HG03442 (cell line): ENCODE measurements around the gene FXYD1.

ENCODE experiments used
- ATAC-seq: cut with Tn5 transposase; IDR thresholded peaks from one replicate; pipeline ENCODE4 v1.9.1; 2021; ENCODE audit warnings: mild to moderate bottlenecking, moderate library complexity; ENCODE audit not compliant: unreplicated experiment

Gene FXYD1

DNA sequence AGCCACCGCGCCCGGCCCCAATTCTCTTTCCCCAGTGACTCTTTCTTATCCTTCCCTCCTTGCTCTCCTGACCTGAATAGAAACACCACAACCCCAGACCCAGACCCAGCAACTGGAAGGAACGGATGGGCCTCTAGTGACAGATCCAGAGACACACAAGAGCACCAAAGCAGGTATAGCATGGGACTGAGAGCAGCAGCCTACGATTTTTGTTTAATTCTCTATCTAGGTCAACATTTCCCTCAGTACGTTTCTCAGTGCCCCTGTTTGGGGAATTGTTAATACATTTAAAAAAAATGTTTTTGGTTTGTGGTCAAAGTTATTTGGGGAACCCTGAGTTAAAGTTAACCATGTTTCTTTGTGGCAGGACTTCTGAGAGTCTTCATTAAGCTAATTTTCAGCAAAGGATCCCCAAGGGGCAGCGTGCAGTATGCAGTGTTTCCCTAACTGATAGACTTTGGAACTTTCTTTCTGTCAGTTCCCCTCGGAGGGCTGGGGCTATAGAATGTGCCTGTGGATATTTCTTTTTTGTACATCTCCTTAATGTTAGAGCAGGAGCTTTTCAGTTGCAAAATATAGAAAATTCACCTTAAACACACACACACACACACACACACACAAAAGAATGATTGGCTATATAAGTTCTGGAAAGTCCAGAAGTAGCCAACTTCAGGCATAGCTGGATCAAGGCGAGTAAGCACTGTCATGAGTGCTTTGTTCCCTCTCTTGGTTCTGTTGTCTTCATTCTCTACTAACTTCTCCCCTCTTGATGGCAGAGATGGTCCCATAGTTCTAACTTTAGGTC, 22.2 kb downstream of the FXYD1 start:
- ATAC-seq = no peak

DNA sequence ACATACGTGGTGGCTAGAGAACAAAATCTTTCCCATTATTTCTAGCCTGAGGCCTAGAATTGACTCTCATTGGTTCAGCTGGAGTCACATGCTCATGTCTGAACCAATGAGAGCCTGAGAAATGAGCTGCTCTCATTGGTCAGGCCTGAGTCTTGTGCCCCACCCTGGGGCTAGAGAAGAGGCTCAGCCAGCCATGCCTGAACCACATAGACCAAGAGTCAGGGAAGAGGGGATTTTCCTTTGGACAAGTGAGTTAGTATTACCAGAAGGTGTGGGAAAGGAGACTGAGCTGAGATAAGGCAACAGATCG, 22.8 kb downstream of the FXYD1 start:
- ATAC-seq = no peak

DNA sequence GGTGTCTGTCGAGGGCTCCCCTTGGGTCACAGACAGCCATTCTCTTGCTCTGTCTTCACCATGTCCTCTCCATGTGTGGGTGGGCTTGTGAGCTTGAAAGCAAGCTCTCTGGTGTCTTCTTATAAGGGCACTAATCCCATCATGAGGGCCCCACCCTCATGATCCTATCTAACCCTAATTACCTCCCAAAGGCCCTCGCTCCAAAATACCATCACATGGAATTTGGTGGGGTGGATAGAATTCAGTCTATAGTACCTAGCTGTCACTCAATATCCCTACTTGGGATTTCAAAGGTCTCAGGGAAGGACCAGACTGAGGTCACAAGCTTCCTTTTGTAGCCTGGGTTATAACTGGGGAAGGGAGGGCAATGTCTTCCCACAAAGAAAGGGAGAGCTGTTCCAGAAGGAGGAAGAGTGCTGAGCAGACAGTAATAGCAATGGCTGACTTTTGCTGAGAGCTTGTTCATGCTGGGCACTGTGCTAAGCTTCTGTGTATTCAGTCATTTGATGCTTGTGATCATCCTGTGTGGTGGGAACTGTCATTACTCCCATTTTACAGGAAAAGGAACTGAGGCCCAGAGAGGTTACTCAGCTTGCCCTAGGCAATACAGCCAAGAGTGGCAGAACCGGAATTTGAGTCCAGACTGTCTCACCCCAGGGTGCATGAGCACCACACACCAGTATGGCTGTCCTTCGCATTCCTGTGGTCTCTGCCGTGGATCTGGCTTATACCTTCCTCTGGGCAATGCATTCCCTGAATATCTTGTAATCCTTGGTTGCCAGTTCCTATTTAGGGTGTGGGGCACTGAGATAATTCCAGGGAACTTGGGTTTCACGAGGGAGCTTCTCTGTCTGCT, 24.1 kb downstream of the FXYD1 start:
- no peak for ATAC-seq

DNA sequence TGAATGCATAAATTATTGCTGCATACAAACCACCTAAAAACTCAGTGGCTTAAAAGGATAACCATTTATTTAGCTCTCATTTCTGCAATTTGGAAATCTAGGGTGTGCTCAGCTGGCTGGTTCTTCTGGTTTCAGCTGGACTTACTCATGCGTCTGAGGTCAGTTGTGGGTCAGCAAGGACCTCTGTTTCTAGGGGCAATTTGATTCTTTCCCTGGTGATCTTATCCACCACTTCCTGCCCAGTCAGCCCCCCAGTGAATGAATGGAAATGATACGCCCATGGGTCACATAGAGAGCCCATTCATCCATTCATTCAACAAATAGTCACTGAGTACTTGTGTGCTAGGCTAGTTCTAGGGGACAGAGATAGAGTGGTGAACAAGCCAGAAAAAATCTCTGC, 25.8 kb downstream of the FXYD1 start:
- ATAC-seq = no peak

DNA sequence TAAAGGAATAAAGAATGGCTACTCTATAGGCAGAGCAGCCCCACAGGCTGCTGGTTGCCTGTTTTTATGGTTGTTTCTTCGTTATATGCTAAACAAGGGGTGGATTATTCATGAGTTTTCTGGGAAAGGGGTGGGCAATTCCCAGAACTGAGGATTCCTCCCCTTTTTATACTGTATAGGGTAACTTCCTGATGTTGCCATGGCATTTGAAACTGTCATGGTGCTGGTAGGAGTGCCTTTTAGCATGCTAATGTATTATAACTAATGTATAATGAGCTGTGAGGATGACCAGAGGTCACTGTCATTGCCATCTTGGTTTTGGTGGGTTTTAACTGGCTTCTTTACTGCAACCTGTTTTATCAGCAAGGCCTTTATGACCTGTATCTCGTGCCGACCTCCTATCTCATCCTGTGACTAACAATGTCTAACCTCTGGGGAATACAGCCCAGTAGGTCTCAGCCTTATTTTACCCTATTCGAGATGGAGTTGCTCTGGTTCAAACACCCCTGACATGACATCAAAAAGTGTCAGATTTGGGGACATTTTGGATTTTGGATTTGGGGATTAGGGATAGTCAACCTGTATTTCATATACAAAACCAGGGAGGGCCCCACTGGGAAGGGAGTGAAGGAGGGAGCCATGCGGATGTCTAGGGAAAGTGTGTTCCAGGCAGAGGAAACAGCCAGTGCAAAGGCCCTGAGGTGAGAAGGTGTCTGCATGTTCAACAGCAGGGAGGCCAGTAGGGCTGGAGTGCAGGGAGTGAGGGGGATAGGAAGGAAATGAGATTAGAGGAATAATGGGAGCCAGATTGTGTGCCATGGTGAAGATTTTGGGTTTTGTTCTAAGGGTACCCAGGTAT, 26.8 kb downstream of the FXYD1 start:
- no peak for ATAC-seq

DNA sequence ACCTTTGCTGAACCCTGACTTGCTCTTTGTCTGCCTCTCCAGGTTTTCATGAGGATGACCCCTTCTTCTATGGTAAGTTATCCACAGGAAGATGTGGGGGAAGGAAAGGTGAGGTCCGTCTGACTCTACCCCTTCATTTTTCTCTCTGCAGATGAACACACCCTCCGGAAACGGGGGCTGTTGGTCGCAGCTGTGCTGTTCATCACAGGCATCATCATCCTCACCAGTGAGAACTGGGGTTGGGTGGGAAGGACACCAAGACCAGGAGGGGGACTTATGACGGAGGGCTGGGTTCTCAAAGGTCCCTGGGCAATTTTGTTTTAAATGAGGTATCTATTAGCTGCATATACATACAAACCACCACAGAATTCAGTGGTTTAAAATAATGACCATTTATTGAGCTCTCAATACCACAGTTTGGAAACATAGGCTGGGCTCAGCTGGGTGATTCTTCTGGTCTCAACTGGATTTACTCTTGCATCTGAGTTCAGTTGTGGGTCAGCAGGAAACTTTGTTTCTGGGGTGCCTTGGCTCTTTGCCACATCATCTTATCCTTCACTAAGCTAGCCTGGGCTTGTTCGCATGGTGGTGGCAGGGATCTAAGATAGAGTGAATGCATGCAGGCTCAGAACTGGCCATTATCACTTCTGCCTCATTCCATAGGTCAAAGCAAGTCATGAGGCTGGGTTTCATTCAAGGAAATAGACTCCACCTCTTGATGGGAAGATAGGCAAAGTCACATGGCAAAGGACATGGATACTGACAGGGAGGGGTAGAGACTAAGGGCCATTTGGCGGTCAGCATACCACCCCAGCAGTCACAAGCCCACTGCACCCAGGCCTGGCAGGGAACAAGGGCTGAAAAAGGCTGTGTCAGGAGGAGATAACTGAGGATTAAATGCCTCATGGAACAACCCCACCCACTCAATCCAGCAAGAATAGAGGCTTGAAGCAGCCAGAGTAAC, 27.8 kb downstream of the FXYD1 start:
- no peak for ATAC-seq

DNA sequence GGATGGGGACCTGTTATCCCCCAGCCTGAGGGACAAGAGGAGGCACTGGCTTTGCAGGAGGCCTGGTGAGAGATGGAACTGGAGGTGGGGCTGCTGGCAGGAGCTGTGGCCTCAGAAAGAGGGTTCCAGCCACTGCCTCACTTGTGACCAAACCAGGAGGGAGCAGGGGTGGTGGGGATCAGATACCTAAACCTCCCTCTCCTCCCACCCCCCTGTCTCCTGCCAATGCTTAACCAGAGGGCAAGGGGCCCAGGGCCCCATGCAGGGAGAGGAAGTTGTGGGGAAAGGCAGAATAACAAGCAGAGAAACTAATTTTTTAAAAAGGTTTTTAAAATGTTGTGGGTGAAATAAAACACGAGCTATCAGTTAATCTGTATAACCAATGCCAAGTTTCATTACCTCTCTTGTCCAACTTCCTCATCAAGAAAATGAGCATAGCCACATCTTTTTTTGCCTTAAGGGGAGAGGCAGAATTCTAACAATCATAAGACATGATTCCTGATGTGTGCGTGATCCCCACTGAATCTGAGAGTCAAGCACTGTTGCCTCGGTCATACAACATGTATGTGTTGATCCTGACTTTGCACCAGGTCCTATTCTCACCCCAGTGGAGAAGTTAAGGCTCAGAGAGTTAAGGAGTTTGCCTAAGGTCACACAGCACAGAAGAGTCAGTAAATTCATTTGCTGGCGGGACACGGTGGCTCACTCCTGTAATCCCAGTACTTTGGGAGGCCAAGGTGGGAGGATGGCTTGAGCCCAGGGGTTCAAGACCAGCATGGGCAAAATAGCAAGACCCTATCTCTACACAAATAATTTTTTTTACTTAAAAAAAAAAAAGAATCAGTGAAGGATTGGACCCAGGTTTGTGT, 28.9 kb downstream of the FXYD1 start:
- ATAC-seq = no peak

DNA sequence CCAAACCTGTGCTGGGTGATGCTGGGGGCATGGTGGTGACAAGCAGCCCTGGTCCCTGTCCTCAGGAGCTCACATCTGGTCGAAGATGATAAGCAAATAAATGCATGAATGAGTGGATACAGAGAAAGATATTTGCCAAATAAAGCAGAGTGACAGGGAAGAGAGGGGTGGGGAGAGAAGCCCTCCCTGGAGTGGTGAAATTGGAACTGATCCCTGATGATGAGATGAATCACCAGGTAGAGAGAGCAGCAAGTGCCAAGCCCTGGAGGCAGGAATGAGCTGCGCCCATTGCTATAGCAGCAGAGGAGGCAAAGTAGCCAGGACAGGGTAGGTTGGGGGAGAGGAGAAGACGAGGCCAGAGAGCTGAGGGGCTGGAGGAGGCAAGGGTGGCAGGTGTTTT, 29.6 kb downstream of the FXYD1 start:
- no peak for ATAC-seq

DNA sequence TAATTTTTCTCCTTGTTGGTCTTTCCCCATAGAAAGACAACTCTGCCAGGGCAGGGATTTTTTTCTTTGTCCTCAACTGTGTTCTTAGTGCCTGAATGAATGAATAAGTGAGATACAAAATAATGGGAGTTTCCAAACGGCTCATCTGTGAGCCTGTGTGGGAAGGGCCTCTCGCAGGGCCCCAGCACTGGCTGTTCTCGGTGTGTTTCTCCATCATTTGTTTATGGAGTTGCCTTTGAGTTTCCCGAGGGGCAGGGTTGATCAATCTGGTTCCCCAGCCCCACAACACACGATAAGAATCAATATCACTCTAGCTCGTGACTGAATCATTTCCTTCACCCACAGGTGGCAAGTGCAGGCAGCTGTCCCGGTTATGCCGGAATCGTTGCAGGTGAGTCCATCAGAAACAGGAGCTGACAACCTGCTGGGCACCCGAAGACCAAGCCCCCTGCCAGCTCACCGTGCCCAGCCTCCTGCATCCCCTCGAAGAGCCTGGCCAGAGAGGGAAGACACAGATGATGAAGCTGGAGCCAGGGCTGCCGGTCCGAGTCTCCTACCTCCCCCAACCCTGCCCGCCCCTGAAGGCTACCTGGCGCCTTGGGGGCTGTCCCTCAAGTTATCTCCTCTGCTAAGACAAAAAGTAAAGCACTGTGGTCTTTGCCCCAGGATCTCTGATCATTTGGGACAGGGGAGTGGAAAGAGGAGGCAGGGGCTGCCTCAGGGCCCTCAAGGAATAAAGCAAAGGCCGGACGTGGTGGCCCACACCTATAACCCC, 30.8 kb downstream of the FXYD1 start:
- ATAC-seq = no peak

DNA sequence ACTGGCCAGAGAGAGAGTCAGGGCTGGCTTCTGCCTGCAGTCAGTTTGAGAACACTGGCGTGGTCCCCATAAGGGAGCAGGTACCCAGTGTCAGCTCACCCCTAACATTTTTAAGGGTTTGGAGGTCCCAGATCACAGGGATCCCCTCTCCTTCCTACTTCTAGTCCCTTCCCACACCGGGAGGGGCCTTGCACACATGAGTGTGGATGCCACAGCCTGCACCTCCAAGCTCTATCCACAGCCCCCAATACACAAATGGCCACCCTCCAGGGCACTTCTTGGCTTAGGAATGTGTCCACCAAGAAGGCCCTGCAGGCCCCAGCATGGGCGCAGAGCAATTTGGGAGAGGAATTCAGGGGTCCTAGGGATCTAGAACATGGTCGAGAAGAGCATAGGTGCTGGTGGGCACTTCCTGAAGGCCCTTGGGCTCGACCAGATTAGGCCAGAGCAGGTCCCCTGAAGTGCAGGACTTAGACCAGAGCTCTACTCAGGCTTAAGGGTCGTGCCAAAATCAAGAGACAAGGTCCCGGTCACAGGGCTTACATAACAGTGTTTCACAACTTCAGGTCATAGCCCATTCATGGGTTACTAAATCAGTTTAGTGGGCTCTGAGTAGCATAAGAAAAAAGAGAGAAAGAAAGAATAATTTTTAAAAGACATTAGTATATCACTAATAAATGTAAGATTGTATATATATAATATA, 31.9 kb downstream of the FXYD1 start:
- ATAC-seq = no peak

DNA sequence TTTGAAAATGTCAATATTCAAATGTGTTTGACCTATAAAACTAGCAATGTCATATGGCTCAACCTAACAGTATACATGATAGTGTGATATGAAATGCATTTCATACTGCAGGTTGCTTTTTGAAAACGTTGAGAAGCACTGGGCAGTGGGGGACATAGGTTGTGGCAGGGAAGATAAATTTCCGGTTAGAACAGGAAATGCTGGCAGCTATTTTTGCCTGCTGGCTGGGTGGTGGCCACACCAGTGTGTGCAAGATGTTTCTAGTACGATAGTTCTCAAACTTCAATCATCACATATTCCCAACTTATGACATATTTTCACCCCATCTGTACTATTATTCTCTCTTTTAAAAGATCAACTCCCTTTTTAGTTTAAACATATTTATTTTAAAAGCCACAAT, 33.1 kb downstream of the FXYD1 start:
- ATAC-seq = no peak

DNA sequence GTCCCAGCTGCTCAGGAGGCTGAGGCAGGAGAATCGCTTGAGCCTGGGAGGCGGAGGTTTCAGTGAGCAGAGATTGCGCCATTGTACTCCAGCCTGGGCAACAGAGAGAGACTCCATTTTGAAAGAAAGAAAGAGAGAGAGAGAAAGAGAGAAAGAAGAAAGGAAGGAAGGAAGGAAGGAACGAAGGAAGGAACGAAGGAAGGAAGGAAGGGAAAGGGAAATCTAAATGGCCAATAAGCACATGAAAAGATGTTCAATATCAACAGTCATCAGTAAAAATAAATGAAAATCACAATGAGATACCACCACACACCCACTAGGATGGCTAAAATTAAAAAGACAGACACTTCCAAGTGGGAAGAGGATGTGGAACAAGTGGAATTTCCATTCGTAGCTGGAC, 35.6 kb downstream of the FXYD1 start:
- no peak for ATAC-seq

DNA sequence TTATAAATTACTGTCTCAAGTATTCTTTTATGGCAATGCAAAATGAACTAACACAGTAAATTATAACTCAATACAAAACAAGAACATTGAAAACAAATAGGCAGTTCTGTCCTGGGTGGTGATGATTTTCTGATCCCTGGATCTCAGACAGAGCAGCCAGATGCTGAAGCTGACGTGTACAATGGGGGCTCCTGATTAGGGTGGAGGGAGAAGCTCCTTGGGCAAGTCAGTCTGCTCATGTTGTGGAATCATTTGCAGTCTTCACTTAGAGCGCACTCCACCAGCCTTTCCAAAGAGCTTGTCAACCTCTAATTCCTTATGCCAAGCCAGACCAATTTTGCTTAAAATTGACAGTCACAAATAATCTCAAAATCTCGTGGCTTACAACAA, 37.6 kb downstream of the FXYD1 start:
- no peak for ATAC-seq

DNA sequence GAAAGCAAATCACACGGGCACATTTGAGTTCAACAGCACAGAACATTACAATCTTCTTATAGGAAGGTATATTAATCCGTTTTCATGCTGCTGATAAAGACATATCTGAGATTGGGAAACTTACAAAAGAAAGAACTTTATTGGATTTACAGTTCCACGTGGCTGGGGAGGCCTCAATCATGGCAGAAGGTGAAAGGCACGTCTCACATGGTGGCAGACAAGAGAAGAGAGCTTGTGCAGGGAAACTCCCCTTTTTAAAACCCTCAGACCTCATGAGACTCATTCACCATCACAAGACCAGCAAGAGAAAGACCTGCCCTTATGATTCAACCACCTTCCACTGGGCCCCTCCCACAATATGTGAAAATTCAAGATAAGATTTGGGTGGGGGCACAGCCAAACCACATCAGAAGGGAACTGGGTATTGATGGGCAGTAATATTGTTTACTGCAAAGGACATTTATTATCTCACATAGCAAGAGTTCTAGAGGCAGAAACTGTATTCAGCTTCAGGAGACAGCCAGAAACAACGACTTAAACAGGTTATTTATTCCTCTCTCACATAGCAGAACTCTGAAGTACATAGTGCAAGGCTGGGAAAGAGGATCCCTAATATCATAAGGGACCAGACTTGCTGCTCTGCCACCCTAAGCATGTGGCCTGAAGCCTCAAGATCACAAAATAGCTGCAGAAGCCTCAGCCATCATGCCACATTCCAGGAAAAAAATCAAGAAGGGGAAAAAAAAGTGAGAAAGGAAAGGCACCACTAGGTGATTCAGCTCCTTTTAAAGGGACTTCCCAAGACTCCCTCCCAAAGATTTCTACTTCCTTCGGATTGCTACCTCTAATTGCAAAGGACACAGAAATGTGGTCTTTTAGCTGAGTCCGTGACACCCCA, 39.0 kb downstream of the FXYD1 start:
- no peak for ATAC-seq

DNA sequence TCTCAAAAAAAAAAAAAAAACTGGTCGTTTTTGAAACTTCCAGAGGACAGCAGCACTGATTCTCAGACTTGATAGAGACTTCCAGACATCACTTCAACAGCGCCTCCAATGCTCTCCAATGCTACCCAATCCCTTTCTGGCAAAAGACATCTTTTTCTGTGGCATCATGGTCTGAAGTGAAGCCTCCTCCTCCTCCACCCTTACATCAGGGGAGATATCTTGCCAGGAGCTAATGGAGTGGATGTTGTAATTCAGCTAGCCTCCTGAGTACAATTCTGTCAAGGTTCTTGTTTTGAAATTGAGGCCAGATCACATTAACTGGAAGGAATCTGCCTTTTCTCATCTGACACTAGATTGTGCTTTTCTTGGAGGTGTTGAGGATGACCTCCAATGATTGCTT, 40.1 kb downstream of the FXYD1 start:
- ATAC-seq = no peak

DNA sequence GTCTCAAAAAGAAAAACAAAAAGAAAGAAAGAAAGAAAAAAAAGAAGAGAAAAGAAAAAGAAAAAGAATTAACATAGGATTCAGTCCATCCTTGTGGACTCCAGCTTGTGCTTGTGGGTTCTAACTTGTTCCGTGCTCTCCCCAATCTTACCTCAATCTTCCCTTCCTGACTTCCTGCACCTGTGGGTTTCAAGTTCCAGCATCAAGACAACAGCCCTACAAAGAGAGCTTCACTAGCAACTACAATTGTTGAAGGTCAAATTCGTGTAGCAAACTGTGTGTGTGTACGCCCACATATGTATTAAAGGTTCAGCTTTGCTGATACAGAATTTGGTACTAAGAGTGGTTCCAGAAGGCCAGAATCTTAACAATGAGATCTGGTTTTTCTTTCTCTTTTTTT, 41.2 kb downstream of the FXYD1 start:
- no peak for ATAC-seq

DNA sequence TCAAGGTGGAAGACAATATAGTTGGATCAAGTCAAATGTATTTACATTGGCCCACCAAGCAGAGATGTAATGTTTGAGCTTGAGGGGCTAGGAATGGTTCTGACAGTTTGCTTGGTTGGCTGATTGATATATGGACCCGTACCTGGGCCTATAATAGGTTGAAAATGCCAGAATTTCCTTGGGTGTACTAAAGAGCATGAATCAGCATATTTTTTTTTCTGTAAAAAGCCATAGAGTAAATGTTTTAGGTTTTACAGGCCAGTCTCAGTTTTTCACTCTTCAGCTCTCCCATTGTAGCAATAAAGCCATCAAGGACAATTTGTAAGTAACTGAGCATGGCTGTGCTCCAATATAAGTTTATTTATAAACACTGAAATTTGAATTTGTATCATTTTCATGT, 42.8 kb downstream of the FXYD1 start:
- no peak for ATAC-seq
